BLaER1 treated with 17β-estradiol and CSF1 and Interleukin-3, amounts not matched to agents 10 nM and 100 nM (cell line): ENCODE results near the gene TMEM212.

ENCODE experiments used
- H3K27ac ChIP-seq, 11 experiments: shearing (Covaris generic); formaldehyde crosslinking; 2 replicates each; pipeline ENCODE4 v1.8.1; 2022
- H3K27me3 ChIP-seq, 11 experiments: shearing (Covaris generic); formaldehyde crosslinking; 2 replicates each; pipeline ENCODE4 v1.8.1; 2022
- H3K36me3 ChIP-seq, 11 experiments: shearing (Covaris generic); formaldehyde crosslinking; 2 replicates each; pipeline ENCODE4 v1.8.1; 2022
- H3K4me1 ChIP-seq, 10 experiments: shearing (Covaris generic); formaldehyde crosslinking; 2 replicates each; pipeline ENCODE4 v1.8.1; 2022
- H3K4me2 ChIP-seq, 11 experiments: shearing (Covaris generic); formaldehyde crosslinking; 2 replicates each; pipeline ENCODE4 v1.8.1; 2022
- H3K4me3 ChIP-seq, 10 experiments: shearing (Covaris generic); formaldehyde crosslinking; 2 replicates each; pipeline ENCODE4 v1.8.1; 2022
- H3K9ac ChIP-seq, 11 experiments: shearing (Covaris generic); formaldehyde crosslinking; 2 replicates each; pipeline ENCODE4 v1.8.1; 2022
- H3K9me3 ChIP-seq, 11 experiments: shearing (Covaris generic); formaldehyde crosslinking; replicated peaks in 1 of 11; 2 replicates each; pipeline ENCODE4 v1.8.1; 2022
- H4K20me1 ChIP-seq, 11 experiments: shearing (Covaris generic); formaldehyde crosslinking; 2 replicates each; pipeline ENCODE4 v1.8.1; 2022
- Cebpa-rat ChIP-seq, 11 experiments: shearing (Covaris generic); IDR thresholded peaks; 2 replicates each; pipeline ENCODE4 v1.8.1; 2022

Gene TMEM212

DNA sequence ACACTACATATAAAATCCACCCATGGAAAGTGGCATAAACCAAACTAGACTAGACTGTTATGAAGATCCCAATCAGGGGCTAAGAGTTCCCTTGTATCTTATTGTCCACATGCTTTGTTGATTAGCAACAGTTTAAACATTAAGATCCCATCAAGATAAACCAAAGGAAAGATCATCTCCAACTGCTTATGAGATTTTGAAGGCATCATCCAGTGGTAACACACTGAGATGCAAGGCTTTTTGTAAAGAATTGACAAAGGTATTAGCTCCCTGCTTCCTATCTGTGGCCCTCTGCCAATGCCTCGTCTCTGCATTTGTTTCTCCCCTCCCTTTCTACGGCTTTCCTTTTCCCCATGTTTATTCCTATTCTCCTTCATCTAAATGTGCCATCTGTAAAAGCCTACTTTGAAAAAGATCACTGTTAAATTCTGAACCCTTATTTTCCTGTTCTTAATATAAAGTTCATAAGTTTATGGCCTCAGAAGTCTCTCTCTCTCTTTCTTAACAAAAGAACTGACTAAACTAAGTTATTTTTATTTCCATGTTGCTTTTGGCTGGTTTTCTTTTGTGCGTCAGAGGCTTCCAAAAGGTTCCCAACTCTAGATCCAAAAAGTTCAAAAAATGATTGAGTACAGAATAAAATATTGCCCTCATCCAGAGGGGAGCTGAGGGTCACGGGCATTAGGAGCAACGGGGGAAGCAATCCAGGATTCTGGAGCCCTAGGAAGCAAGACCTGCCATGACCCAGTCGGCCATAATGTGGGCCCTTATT, 38.3 kb upstream of the TMEM212 start:
- Histone ChIP-seq H3K4me2 (no peak overlapping the region), H3K9ac (no peak overlapping the region), H4K20me1 (peaks cover 0 to 31% (median 0%) of the 10 kb centered on the region in 11 experiments; a peak in 2 of 22 replicates), H3K4me1 (peaks cover 16 to 28% (median 22%) of the 10 kb centered on the region in 10 experiments; a peak in 19 of 20 replicates), H3K4me3 (no peak overlapping the region), H3K27me3 (peaks cover 0 to 8% (median 3%) of the 10 kb centered on the region in 11 experiments; a peak in 7 of 22 replicates), H3K36me3 (no peaks in the 10 kb centered on the region), H3K9me3 (peaks cover 0 to 6% (median 0%) of the 10 kb centered on the region in 11 experiments; a peak in 1 of 22 replicates), H3K27ac (no peak overlapping the region)
- no peak for TF ChIP-seq Cebpa-rat (IDR thresholded peaks at IDR 0.05)

DNA sequence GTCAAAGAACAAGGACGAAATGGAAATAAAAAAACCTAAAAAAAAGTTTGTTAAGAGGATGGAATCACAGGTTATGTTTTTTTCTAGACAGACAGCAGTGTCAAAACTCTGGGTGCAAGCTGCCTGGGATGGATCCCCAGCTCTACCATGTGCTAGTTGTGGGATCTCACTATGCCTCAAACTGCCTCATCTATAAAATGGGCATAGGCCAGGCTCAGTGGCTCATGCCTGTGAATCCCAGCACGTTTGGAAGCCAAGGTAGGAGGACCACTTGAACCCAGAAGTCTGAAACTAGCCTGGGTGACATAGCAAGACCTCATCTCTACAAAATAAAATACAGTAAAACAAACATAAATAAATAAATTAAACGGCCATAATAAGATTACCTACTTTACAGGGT, 37.5 kb upstream of the TMEM212 start:
- no peak for TF ChIP-seq Cebpa-rat (IDR thresholded peaks at IDR 0.05)
- no peak overlapping the region for H3K27ac ChIP-seq
- peaks cover 0 to 16% (median 7%) of the 10 kb centered on the region in 11 experiments; a peak in 10 of 22 replicates for H3K27me3 ChIP-seq
- peaks cover 0 to 27% (median 0%) of the 10 kb centered on the region in 11 experiments; a peak in 2 of 22 replicates for H4K20me1 ChIP-seq
- no peaks in the 10 kb centered on the region for H3K9me3 ChIP-seq
- peaks cover 19 to 34% (median 25%) of the 10 kb centered on the region in 10 experiments for H3K4me1 ChIP-seq
- no peak overlapping the region for H3K4me3 ChIP-seq
- no peaks in the 10 kb centered on the region for H3K36me3 ChIP-seq
- peak overlapping the region in 1 of 11 experiments; percentile 55; a peak in 2 of 22 replicates for H3K4me2 ChIP-seq
- no peak overlapping the region for H3K9ac ChIP-seq

DNA sequence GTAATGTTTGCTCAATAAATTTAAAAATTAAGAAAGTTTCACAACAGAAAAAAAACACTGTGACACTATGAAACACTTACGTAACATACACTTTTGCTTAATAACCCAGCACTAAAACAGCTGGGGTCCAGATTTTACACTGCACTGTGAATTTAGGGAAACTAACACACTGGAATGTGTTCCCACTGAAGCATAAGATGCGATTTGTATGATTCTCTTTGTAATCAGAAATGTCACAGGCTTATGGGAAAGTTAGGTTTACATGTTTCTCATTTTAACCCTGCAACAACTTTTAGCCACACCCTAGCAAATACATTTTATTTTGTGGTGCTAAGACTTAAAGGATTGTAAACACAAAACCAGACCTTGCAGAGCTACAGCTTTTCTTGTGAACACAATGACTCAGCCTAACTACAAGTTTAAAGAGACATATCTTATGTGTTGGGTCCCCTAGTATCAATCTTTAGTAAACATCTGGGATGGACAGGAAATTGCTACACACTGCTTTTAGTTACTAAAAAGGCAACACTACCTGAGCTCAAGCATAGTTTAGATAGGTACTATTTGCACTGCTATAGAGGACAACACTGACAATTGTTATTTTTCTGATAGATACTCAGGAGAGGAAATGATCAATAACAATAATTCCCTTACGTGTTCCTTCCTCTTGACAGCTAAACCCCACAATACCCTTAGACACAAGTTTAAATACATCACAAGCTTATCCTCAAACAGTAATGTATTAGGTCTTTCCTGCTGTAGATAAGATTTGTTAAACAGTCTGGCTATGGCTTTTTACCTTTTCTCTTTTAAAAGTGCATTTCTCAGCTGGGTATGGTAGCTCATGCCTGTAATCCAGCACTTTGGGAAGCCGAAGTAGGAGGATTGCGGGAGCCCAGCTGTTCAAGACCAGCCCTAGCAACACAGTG, 36.7 kb upstream of the TMEM212 start:
- peak overlapping the region in 6 of 11 experiments; percentile 5 to 55 (median 36); a peak in 12 of 22 replicates for H3K4me2 ChIP-seq
- H3K27ac ChIP-seq: no peak overlapping the region
- H3K4me1 ChIP-seq: peaks cover 27 to 40% (median 33%) of the 10 kb centered on the region in 10 experiments
- no peak overlapping the region for H3K9ac ChIP-seq
- peaks cover 0 to 20% (median 9%) of the 10 kb centered on the region in 11 experiments; a peak in 10 of 22 replicates for H3K27me3 ChIP-seq
- H3K36me3 ChIP-seq: no peaks in the 10 kb centered on the region
- TF ChIP-seq Cebpa-rat (IDR thresholded peaks at IDR 0.05): no peak
- no peaks in the 10 kb centered on the region for H3K9me3 ChIP-seq
- H3K4me3 ChIP-seq: no peak overlapping the region
- peaks cover 0 to 25% (median 0%) of the 10 kb centered on the region in 11 experiments; a peak in 2 of 22 replicates for H4K20me1 ChIP-seq

DNA sequence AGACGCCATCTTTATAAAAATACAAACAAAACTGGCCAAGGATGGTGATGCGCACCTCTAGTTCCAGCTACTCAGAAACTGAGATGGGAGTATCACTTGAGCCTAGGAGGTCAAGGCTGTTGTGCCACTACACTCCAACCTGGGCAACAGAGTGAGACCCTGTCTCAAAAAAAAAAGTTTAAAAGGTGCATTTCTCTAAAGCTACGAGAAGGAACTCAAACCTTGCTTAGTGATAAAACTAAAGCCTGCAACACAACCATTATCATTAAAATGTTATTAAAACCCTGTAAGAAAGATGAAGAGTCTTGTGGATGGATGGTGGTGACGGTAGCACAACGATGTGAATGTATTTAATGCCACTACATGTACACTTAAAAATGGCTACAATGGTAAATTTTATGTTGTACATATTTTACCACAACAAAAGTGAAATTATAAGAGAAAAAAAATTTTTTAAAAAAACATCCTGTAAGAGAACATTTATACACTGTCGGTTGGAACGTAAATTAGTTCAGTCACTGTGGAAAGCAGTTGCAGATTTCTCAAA, 35.9 kb upstream of the TMEM212 start:
- no peaks in the 10 kb centered on the region for H3K36me3 ChIP-seq
- H3K27ac ChIP-seq: no peak overlapping the region
- peaks cover 24 to 43% (median 38%) of the 10 kb centered on the region in 10 experiments; a peak in 19 of 20 replicates for H3K4me1 ChIP-seq
- H4K20me1 ChIP-seq: peaks cover 0 to 17% (median 0%) of the 10 kb centered on the region in 11 experiments; a peak in 2 of 22 replicates
- peaks cover 0 to 20% (median 9%) of the 10 kb centered on the region in 11 experiments; a peak in 10 of 22 replicates for H3K27me3 ChIP-seq
- peak overlapping the region in 6 of 11 experiments; percentile 5 to 55 (median 36); a peak in 7 of 22 replicates for H3K4me2 ChIP-seq
- no peaks in the 10 kb centered on the region for H3K9me3 ChIP-seq
- no peak for TF ChIP-seq Cebpa-rat (IDR thresholded peaks at IDR 0.05)
- no peak overlapping the region for H3K4me3 ChIP-seq
- no peak overlapping the region for H3K9ac ChIP-seq

DNA sequence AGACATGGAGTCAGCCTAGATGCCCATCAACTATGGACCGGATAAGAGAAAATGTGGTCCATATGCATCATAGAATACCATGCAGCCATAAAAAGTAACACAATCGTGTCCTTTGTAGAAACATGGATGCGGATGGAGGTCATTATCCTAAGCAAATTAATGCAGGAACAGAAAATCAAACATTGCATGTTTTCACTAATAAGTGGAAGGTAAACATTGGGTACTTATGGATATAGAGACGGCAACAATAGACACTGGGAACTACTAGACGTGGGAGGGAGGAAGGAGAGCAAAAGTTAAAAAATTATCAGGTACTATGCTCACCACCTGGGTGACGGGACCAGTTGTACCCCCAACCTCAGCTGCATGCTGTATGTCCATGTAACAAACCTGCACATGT, 35.3 kb upstream of the TMEM212 start:
- Histone ChIP-seq H4K20me1 (peaks cover 0 to 13% (median 0%) of the 10 kb centered on the region in 11 experiments; a peak in 2 of 22 replicates), H3K27me3 (peaks cover 0 to 20% (median 9%) of the 10 kb centered on the region in 11 experiments; a peak in 10 of 22 replicates), H3K4me2 (peak overlapping the region in 1 of 11 experiments; percentile 10; a peak in 1 of 22 replicates), H3K9me3 (no peaks in the 10 kb centered on the region), H3K9ac (no peak overlapping the region), H3K4me3 (no peak overlapping the region), H3K36me3 (no peaks in the 10 kb centered on the region), H3K27ac (no peak overlapping the region), H3K4me1 (peaks cover 24 to 46% (median 39%) of the 10 kb centered on the region in 10 experiments; a peak in 19 of 20 replicates)
- no peak for TF ChIP-seq Cebpa-rat (IDR thresholded peaks at IDR 0.05)

DNA sequence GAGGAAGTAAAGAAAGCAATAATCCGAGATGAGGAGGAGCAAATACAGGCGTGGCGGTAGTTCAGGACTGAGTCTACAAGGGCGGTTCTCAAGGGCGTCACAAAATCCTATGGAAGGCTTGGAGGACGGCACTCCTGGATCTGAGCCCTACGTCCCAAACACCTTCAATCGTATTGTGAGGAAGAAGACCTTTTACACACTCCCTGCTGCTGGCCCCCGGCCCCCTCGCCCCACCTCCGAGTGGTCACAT, 33.6 kb upstream of the TMEM212 start:
- no peaks in the 10 kb centered on the region; a peak in 1 of 22 replicates for H3K9me3 ChIP-seq
- peaks cover 0 to 20% (median 9%) of the 10 kb centered on the region in 11 experiments; a peak in 10 of 22 replicates for H3K27me3 ChIP-seq
- no peak for TF ChIP-seq Cebpa-rat (IDR thresholded peaks at IDR 0.05)
- peak overlapping the region; percentile 86 to 99 (median 96) for H3K4me2 ChIP-seq
- H3K9ac ChIP-seq: peak overlapping the region; percentile 65 to 82 (median 77)
- H3K27ac ChIP-seq: peak overlapping the region; percentile 46 to 72 (median 60); a peak in 21 of 22 replicates
- H3K4me3 ChIP-seq: peak overlapping the region; percentile 68 to 87 (median 74)
- peaks cover 0 to 7% (median 0%) of the 10 kb centered on the region in 11 experiments; a peak in 1 of 22 replicates for H4K20me1 ChIP-seq
- H3K36me3 ChIP-seq: no peaks in the 10 kb centered on the region
- peaks cover 40 to 62% (median 53%) of the 10 kb centered on the region in 10 experiments for H3K4me1 ChIP-seq

DNA sequence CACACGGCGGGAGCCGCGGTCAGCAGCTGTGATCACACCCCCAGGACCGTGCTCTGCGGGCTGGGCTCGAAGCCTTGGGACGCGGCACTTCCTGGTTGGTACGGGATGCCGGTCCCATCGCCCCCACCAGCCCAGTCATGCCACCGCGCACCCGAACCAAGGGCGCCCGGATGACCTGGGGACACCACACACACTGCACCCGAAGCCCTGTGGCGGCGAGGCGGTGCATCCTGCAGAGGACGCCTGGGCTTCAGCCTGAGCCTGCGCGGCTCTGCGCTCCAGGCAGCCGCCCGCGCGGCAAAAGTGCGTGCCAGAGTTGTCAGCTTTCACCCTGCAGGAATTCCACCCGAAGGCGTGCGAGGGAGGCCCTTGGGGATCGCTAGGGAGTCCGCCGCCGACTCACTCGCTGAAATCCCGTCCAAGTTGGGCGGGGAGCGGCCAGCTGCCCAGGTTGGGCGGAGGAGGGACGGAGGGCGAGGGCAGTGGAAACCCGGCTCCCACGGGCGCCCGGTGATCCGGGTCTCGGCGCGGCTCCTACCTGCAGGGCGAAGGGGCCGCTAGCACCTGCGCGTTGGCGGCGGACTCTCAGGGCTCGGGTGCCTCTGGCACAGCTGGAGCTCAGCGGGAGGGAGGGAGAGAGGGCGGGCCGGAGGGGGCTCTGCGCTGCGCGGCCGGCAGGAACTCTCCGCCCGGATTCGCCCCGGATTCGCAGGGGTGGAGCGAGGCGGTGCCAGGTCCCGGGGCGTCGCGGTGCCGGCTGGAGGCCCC, 33.1 kb upstream of the TMEM212 start, which contains the start of gene PLD1:
PLD1 (minus strand) TSS at position 623 of the 768 bp plus-strand sequence. CDS start 72,432 bp downstream, outside the sequence.
- Histone ChIP-seq H3K9me3 (peaks cover 0 to 4% (median 0%) of the 10 kb centered on the region in 11 experiments; a peak in 6 of 22 replicates), H3K4me3 (peak within 1 kb of the TSS; percentile 68 to 87 (median 74)), H3K4me1 (peaks cover 40 to 62% (median 53%) of the 10 kb centered on the region in 10 experiments), H3K27me3 (peaks cover 0 to 20% (median 9%) of the 10 kb centered on the region in 11 experiments; a peak in 10 of 22 replicates), H3K36me3 (no peaks in the 10 kb centered on the region), H3K27ac (peak within 1 kb of the TSS; percentile 46 to 72 (median 60); a peak in 21 of 22 replicates), H3K4me2 (peak within 1 kb of the TSS; percentile 86 to 99 (median 96)), H4K20me1 (peaks cover 0 to 7% (median 0%) of the 10 kb centered on the region in 11 experiments; a peak in 1 of 22 replicates), H3K9ac (peak within 1 kb of the TSS; percentile 65 to 82 (median 77))
- TF ChIP-seq Cebpa-rat (IDR thresholded peaks at IDR 0.05): no peak
